ENCODE measurements around the gene PLD5.

The PLD5 gene

DNA sequence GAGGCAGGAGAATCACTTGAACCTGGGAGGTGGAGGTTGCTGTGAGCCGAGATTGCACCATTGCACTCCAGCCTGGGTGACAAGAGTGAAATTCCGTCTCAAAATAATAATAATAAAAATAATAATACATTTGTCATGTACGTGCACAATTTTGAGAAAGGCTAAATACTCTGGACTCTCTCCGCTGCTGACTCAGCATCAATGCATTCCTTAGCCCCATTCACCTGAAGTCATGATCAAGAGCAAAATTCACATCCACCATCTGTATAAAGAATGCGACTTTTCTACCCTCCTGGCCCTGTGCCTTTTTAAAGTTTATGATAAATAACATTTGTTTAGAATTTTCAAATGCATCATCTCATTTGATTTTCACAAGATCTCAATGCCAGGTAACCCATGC, 490.1 kb downstream of the PLD5 start:
- DNase-seq: no peak

DNA sequence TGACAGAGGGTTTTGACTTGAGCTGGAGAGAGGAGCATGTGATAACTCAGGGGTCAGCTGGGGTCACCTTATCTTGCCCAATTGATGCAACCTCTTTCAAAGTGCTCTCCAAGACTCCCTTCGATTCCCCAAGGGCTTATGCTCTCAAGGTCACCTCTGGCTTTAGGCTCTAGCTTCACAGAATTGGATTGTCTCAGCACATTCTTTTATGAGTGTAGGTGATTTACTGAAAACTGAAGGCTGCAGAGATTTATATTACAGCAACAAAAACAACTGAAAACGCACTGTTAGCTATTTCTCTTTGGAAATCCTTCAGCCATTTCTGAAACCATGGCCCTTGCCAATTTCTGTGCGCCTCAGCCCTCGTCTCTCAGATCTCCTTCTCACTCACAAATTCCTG, 491.1 kb downstream of the PLD5 start:
- DNase-seq: no peak
